ENCODE data around the gene RNASE12.

The RNASE12 gene

GRCh38 chr14:20610002-20610765 lies 19.0 kb upstream of the RNASE12 start:
- Histone ChIP-seq H3K9me3 (replicated peaks; ENCODE audit: insufficient read depth, low read length) (no peaks in the 10 kb centered on the region), H3K27me3 (replicated peaks; ENCODE audit: insufficient read depth, low read length) (no peaks in the 10 kb centered on the region), H3K4me1 (ENCODE audit: low read length) (no peaks in the 10 kb centered on the region; the same call in 1 of the 2 replicates), H3F3A (ENCODE audit: insufficient read depth, low read length) (peaks cover 22% of the 10 kb centered on the region), H3K9me2 (replicated peaks; ENCODE audit: insufficient read depth, low read length) (no peaks in the 10 kb centered on the region), H3K4me3 (ENCODE audit: low read length) (peak overlapping the region; percentile 79), H4K20me1 (ENCODE audit: insufficient read depth, low read length) (no peaks in the 10 kb centered on the region), H3K27ac (ENCODE audit: low read length) (no peak overlapping the region), H3K79me2 (ENCODE audit: low read length) (no peaks in the 10 kb centered on the region), H3K9ac (ENCODE audit: low read length) (peak overlapping the region; percentile 37; the same call in 1 of the 2 replicates), H3K36me3 (replicated peaks; ENCODE audit: insufficient read depth, low read length) (no peaks in the 10 kb centered on the region), H3K4me2 (ENCODE audit: low read depth, low read length) (peak overlapping the region; percentile 55; the same call in 1 of the 2 replicates), H2AFZ (ENCODE audit: low read length) (peak overlapping the region; percentile 72)
- TF ChIP-seq EZH2 (optimal IDR thresholded peaks at IDR 0.05; ENCODE audit: low read depth, low read length) = no peak
- TF ChIP-seq, protein P1, sequence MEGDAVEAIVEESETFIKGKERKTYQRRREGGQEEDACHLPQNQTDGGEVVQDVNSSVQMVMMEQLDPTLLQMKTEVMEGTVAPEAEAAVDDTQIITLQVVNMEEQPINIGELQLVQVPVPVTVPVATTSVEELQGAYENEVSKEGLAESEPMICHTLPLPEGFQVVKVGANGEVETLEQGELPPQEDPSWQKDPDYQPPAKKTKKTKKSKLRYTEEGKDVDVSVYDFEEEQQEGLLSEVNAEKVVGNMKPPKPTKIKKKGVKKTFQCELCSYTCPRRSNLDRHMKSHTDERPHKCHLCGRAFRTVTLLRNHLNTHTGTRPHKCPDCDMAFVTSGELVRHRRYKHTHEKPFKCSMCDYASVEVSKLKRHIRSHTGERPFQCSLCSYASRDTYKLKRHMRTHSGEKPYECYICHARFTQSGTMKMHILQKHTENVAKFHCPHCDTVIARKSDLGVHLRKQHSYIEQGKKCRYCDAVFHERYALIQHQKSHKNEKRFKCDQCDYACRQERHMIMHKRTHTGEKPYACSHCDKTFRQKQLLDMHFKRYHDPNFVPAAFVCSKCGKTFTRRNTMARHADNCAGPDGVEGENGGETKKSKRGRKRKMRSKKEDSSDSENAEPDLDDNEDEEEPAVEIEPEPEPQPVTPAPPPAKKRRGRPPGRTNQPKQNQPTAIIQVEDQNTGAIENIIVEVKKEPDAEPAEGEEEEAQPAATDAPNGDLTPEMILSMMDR (IDR thresholded peaks at IDR 0.05; ENCODE audit: low read length) = no peak
- TF ChIP-seq EZH2phosphoT487 (IDR thresholded peaks at IDR 0.05; ENCODE audit: low read length) = no peak
- peak; percentile 41 for DNase-seq

DNA sequence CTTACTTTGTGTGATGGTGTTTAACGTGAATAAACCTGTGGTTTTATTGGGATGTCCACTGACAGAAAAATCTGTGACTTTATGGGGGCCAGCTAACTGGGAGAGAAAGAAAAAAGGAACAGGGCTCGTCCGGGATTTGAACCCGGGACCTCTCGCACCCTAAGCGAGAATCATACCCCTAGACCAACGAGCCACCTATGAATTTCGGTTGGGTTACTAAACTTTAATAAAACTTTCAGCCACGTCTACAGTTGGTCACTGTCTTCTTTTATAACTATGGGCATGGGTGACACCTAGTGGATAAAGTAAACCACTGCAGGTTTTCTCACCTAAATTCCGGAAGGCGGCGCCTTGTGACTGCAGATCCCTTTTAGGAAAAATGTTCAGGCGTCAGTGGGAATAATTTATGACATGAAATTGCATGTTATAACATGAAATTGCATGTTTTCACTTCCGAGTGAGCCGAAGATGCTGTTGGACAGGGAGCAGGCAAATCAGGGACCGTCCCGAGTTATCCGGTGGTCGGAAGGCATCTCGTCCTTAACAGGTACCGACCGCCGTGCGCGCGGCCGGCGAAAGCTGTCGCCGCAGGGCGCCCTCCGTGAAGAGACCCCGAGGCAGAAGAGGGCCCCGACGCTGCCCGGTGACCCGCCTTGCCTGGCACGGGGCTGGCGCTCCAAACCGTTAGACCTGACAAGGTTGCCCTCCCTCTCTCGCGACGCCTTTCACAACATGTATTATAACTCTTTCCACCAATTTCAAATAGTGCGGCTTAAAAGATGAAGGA lies 18.2 kb upstream of the RNASE12 start:
- Histone ChIP-seq H4K20me1 (ENCODE audit: insufficient read depth, low read length) (no peaks in the 10 kb centered on the region), H3K27ac (ENCODE audit: low read length) (no peak overlapping the region), H3K4me2 (ENCODE audit: low read depth, low read length) (peak overlapping the region; percentile 55; the same call in 1 of the 2 replicates), H3F3A (ENCODE audit: insufficient read depth, low read length) (peaks cover 22% of the 10 kb centered on the region), H3K36me3 (replicated peaks; ENCODE audit: insufficient read depth, low read length) (no peaks in the 10 kb centered on the region), H3K9me2 (replicated peaks; ENCODE audit: insufficient read depth, low read length) (no peaks in the 10 kb centered on the region), H3K9ac (ENCODE audit: low read length) (peak overlapping the region; percentile 37; the same call in 1 of the 2 replicates), H3K4me1 (ENCODE audit: low read length) (no peaks in the 10 kb centered on the region; the same call in 1 of the 2 replicates), H2AFZ (ENCODE audit: low read length) (peak overlapping the region; percentile 72), H3K27me3 (replicated peaks; ENCODE audit: insufficient read depth, low read length) (no peaks in the 10 kb centered on the region), H3K79me2 (ENCODE audit: low read length) (no peaks in the 10 kb centered on the region), H3K4me3 (ENCODE audit: low read length) (peak overlapping the region; percentile 79), H3K9me3 (replicated peaks; ENCODE audit: insufficient read depth, low read length) (no peaks in the 10 kb centered on the region)
- DNase-seq = peak; percentile 76
- no peak for TF ChIP-seq EZH2phosphoT487 (IDR thresholded peaks at IDR 0.05; ENCODE audit: low read length)
- no peak for TF ChIP-seq EZH2 (optimal IDR thresholded peaks at IDR 0.05; ENCODE audit: low read depth, low read length)
- TF ChIP-seq, protein P1 (IDR thresholded peaks at IDR 0.05; ENCODE audit: low read length) = peak; percentile 69

- H3K4me2 ChIP-seq (ENCODE audit: low read depth, low read length) = no peak overlapping the region
- H4K20me1 ChIP-seq (ENCODE audit: insufficient read depth, low read length) = no peaks in the 10 kb centered on the region
- H3K79me2 ChIP-seq (ENCODE audit: low read length) = no peaks in the 10 kb centered on the region
- H3K9me3 ChIP-seq (replicated peaks; ENCODE audit: insufficient read depth, low read length) = no peaks in the 10 kb centered on the region
- no peaks in the 10 kb centered on the region for H3K4me1 ChIP-seq (ENCODE audit: low read length)
- no peak for DNase-seq
- H3K27me3 ChIP-seq (replicated peaks; ENCODE audit: insufficient read depth, low read length) = no peaks in the 10 kb centered on the region
- TF ChIP-seq EZH2 (optimal IDR thresholded peaks at IDR 0.05; ENCODE audit: low read depth, low read length) (no peak), EZH2phosphoT487 (IDR thresholded peaks at IDR 0.05; ENCODE audit: low read length) (no peak)
- TF ChIP-seq, protein P1 (IDR thresholded peaks at IDR 0.05; ENCODE audit: low read length) = no peak
- H3K4me3 ChIP-seq (ENCODE audit: low read length) = no peak overlapping the region
- no peak overlapping the region for H3K27ac ChIP-seq (ENCODE audit: low read length)
- H3K36me3 ChIP-seq (replicated peaks; ENCODE audit: insufficient read depth, low read length) = no peaks in the 10 kb centered on the region
- H2AFZ ChIP-seq (ENCODE audit: low read length) = no peak overlapping the region
- no peaks in the 10 kb centered on the region for H3K9me2 ChIP-seq (replicated peaks; ENCODE audit: insufficient read depth, low read length)
- peaks cover 17% of the 10 kb centered on the region for H3F3A ChIP-seq (ENCODE audit: insufficient read depth, low read length)
- no peak overlapping the region for H3K9ac ChIP-seq (ENCODE audit: low read length)
Observed at GRCh38 chr14:20608383-20609110, 17.4 kb upstream of the RNASE12 start.
